Measurements from ENCODE around the gene NRP1. TPM values are rescaled to one million over a fixed set of nuclear protein-coding genes. Genes with fewer than 3 reads are reported as not detected.

Gene NRP1
- polyA plus RNA-seq, 6 donors from 2014 or later = not detected

DNA sequence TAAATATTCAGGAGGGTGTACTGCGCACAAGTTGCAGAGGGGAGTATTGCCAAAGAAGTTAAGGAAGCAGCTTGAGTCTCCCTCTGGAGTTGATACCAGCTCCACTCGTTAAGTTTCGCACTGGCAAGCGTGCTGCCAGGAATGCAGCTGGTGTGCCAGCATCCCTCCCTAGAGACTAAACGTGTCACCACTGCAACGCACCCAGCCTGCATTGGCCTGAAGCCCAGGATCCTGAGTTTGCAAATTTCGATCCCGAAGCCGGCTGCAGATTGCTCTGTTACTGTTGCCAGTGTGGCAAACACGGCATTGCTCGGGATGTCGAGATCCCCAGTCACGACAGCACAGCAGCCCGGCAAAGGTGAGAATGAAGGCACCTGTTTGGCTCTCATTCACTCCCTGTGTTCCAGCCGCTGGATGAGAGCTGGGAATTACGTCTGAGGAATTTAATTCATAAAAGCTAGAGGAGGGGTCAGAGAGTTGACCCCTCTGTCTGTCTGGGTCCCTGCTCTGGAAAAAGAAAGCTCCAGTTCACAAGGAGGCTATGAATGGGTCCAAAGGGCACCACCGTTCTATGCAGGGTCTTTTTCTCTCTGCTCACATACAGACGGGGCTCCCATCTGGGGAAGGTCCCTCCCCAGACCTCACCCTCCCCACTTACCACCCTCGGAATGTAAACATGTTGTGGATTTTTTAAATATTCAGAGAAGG, 61.0 kb downstream of the NRP1 start:
- no peak overlapping the region for H3K27ac Mint-ChIP-seq
- H3K4me3 Mint-ChIP-seq = no peak overlapping the region
- no peaks in the 10 kb centered on the region for H3K9me3 Mint-ChIP-seq
- no peaks in the 10 kb centered on the region for H3K4me1 Mint-ChIP-seq
- DNase-seq (no peak), ATAC-seq (ENCODE audit: low read depth in 2 of 2) (no peak)
- H3K36me3 Mint-ChIP-seq = no peaks in the 10 kb centered on the region
- H3K27me3 Mint-ChIP-seq = peaks cover 0 to 12% (median 0%) of the 10 kb centered on the region in 3 donors

DNA sequence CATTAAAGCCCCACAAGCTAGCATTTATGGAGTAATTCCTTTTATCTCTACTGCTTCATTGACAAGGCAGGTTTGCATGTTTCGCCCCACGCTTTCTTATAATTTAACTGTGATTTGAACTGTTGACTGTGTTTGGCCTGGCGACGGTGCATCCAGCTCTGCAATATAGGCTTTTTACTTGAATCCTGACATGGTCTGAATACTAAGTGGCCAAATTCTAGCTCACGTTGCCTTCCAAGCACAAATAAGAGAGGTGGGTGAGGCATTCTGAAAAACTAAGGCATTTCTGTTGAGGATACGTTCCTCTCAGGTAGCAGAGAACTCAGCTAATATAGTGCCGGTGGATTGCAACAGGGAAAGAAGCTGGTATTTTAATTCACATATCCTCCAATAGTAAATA, 61.8 kb downstream of the NRP1 start:
- no peak for DNase-seq
- no peaks in the 10 kb centered on the region for H3K4me1 Mint-ChIP-seq
- H3K4me3 Mint-ChIP-seq = no peak overlapping the region
- peaks cover 0 to 8% (median 0%) of the 10 kb centered on the region in 3 donors for H3K27me3 Mint-ChIP-seq
- no peaks in the 10 kb centered on the region for H3K36me3 Mint-ChIP-seq
- no peak overlapping the region for H3K27ac Mint-ChIP-seq
- no peaks in the 10 kb centered on the region for H3K9me3 Mint-ChIP-seq
- ATAC-seq (ENCODE audit: low read depth in 2 of 2) = no peak

DNA sequence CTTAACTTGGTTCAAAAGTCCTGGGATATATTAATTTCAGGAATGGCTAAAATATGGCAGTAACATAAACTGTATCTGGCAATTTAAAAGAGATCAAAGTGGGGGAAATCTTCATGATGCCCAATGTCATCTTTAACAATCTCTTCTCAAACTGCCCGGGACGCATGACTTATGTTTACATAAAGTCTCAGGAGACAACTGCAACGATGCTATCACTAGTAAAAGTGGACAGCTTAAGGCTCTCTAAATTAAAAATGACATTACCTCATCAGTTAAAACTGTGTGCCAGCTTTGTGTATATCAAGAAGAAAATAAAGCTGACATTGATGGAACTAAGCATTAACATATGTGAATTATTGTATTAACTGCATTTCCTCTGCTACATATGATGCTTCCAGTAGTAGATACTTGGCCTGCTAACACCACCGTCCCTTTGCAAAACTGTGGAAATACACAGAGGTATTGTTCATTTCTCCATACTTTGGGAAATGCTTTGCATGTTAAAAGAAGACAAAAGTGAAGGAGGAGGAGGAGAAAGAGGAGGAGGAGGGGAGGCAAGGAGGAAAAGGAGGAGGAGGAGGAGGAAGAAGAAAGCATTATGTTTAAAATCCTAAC, 62.4 kb downstream of the NRP1 start:
- H3K27ac Mint-ChIP-seq = no peak overlapping the region
- no peak for ATAC-seq (ENCODE audit: low read depth in 2 of 2)
- H3K4me1 Mint-ChIP-seq = no peaks in the 10 kb centered on the region
- no peak overlapping the region for H3K4me3 Mint-ChIP-seq
- H3K27me3 Mint-ChIP-seq = peaks cover 0 to 8% (median 0%) of the 10 kb centered on the region in 3 donors
- no peak for DNase-seq
- H3K36me3 Mint-ChIP-seq = no peaks in the 10 kb centered on the region
- H3K9me3 Mint-ChIP-seq = no peaks in the 10 kb centered on the region

DNA sequence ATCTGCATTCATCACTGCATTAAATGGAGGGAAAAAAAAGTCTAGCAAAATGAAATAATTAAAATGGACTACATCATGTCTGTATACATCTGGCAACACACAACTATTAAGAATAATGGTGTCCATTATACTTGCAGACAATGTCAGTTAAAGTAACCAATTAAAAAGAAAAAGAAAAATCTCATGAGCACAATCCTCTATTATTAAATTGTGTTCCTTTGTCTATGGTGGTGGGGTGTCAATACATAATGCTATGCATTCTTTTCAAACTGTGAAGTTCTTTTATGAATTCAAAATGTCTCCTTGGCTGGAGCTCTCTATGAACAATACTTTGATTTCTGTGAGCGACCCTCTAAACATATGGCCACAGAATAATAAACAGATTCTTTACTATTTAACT, 63.5 kb downstream of the NRP1 start:
- no peaks in the 10 kb centered on the region for H3K9me3 Mint-ChIP-seq
- ATAC-seq (ENCODE audit: low read depth in 2 of 2) (no peak), DNase-seq (no peak)
- H3K4me3 Mint-ChIP-seq = no peak overlapping the region
- H3K4me1 Mint-ChIP-seq = no peaks in the 10 kb centered on the region
- no peaks in the 10 kb centered on the region for H3K36me3 Mint-ChIP-seq
- no peak overlapping the region for H3K27ac Mint-ChIP-seq
- H3K27me3 Mint-ChIP-seq = peaks cover 0 to 8% (median 0%) of the 10 kb centered on the region in 3 donors

DNA sequence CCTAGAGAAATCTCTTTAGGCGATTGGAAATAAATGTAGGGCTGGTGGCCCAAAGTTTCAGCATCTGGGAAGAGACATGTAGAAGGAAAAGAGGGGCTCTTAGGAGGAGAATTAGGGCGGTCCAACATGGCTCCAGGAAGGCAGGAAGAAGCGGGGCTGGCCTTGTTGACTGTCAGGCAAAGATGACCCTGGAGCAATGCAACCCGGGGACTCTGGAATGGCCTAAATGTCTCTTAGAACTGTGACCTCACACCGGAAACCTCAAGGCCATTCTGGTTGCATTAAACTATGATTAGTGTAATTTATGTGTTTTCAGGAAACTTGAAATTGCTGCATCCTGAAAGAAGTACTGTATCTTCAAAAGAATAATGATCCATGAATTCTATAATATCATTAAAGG, 66.8 kb downstream of the NRP1 start:
- Mint-ChIP-seq H3K9me3 (no peaks in the 10 kb centered on the region), H3K27me3 (peaks cover 0 to 8% (median 0%) of the 10 kb centered on the region in 3 donors), H3K36me3 (no peaks in the 10 kb centered on the region), H3K4me3 (no peak overlapping the region), H3K27ac (no peak overlapping the region), H3K4me1 (no peaks in the 10 kb centered on the region)
- ATAC-seq (ENCODE audit: low read depth in 2 of 2) = no peak
- no peak for DNase-seq

DNA sequence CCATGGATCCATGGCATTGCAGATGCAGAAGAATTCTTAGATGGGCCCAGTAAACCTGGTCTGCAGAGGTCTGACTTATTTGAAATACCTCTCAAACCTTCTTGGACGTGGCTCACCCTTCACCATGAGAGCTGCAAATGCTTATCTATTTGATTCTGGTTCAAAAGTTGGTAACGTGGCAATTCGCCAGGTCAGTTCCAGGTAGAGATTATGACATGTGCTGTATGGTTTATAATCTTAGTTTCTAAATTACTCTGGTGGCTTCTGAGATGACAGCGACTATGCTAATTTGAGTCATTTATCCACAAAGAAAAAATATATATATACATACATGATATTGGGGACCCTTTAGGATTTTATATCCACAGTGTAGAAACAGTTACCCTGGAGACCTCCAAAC, 68.8 kb downstream of the NRP1 start:
- H3K36me3 Mint-ChIP-seq = no peaks in the 10 kb centered on the region
- H3K27me3 Mint-ChIP-seq = peaks cover 0 to 4% (median 0%) of the 10 kb centered on the region in 3 donors
- no peaks in the 10 kb centered on the region for H3K4me1 Mint-ChIP-seq
- H3K9me3 Mint-ChIP-seq = peaks cover 0 to 1% (median 0%) of the 10 kb centered on the region in 7 donors
- H3K4me3 Mint-ChIP-seq = no peak overlapping the region
- no peak overlapping the region for H3K27ac Mint-ChIP-seq
- ATAC-seq (ENCODE audit: low read depth in 2 of 2) = no peak
- DNase-seq = no peak

DNA sequence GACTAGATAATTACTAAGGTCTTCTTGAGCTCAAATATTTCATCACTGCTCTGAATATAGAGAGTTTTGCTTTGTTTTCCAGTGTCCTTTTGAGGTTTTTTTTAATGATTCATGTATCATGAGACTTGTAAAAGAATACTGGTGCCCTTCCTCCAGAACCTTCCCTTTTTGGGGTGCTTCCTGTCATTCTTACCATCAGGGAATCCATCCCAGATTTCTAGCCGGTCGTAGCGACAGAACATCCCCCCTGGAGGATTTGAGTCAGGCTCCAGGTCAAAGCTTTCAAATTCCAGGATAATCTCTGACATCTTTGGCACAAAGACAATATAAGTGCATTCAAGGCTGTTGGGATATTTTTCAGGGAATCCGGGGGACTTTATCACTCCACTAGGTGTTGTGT, 71.0 kb downstream of the NRP1 start:
- Mint-ChIP-seq H3K27me3 (peaks cover 0 to 4% (median 0%) of the 10 kb centered on the region in 3 donors), H3K36me3 (no peaks in the 10 kb centered on the region), H3K4me1 (no peaks in the 10 kb centered on the region), H3K4me3 (no peak overlapping the region), H3K9me3 (peaks cover 0 to 2% (median 0%) of the 10 kb centered on the region in 7 donors), H3K27ac (no peak overlapping the region)
- DNase-seq (no peak), ATAC-seq (ENCODE audit: low read depth in 2 of 2) (no peak)

DNA sequence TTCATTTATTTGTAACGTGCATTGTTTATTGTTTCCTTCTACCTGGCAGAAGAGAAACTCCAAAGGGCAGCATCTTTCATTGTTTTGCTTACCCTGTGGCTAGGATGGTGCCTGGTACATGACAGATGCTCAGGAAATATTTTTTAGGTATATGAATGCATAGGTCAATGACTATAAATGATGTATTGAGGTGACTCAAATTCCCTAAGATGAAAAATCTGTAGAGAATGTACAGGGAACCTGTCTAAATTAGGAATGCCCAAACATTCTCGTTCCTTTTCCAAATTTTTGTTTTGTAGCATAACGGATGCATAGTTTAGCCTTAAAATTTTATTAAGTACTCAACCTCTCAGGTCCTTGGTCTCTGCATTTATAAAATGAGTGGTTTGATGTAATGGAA, 71.6 kb downstream of the NRP1 start:
- H3K4me1 Mint-ChIP-seq = no peaks in the 10 kb centered on the region
- H3K27ac Mint-ChIP-seq = no peak overlapping the region

DNA sequence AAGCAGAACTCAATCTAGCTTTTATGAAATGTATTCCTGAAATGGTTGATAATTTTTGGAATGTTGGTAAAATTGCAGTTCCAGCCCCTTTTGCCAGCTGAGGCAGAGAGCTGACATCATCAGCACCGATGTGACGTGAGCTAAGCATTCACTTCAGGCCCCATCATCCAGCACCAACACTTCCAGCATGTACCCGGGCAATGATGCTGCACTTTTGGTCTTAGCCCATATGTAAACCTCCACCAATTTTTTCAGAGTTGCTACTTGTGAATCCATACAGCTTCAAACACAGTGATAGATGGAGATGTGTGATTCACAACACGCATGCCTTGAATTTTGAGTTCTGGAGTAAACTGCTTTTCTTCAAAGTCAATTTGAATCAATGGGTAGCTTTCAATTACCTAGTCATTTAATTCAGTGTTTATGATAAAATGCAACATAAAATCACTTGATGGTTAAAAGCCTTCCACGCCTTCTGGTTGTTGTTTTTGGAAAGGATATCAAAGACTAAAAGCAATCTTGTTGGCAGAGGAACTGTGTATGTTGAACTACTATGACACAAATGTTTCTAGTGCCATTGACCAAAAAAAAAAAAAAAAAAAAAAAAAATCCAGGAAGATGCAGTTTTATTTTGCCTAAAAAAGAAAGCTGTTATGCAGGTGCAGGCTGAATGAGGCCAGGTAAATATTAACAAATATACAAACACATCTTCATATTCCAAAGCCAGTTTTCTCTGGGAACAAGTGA, 73.9 kb downstream of the NRP1 start:
- no peak overlapping the region for H3K4me3 Mint-ChIP-seq
- H3K27me3 Mint-ChIP-seq = peaks cover 0 to 4% (median 0%) of the 10 kb centered on the region in 3 donors
- H3K27ac Mint-ChIP-seq = no peak overlapping the region
- DNase-seq = no peak
- H3K4me1 Mint-ChIP-seq = no peaks in the 10 kb centered on the region
- ATAC-seq (ENCODE audit: low read depth in 2 of 2) = no peak
- H3K9me3 Mint-ChIP-seq = peaks cover 0 to 2% (median 0%) of the 10 kb centered on the region in 7 donors
- H3K36me3 Mint-ChIP-seq = no peaks in the 10 kb centered on the region

More for the DNA sequence above, 71.6 kb downstream of the NRP1 start:
- ATAC-seq (ENCODE audit: low read depth in 2 of 2) (no peak), DNase-seq (no peak)
- Mint-ChIP-seq H3K36me3 (no peaks in the 10 kb centered on the region), H3K27me3 (peaks cover 0 to 4% (median 0%) of the 10 kb centered on the region in 3 donors), H3K4me3 (no peak overlapping the region), H3K9me3 (peaks cover 0 to 2% (median 0%) of the 10 kb centered on the region in 7 donors)

DNA sequence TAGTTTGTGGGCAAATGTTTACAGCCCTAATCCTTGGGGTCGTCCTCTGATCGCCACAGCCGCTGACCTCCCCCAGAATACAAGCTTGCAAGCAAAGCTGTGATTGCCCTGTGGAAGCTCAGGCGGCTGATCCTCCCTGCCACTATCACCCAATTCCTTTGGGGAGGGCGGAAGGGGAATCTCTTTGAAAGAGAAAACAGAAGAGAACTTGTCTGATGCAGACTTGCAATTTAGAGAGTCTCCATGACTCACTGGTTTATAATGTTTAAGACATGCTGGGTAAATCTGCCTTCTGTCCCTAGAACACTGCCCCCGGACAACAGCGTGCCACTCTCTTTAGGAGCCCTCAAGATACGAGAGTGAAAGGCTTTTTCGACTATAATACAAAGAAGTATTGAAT, 75.5 kb downstream of the NRP1 start:
- no peak for ATAC-seq (ENCODE audit: low read depth in 2 of 2)
- no peak overlapping the region for H3K27ac Mint-ChIP-seq

DNA sequence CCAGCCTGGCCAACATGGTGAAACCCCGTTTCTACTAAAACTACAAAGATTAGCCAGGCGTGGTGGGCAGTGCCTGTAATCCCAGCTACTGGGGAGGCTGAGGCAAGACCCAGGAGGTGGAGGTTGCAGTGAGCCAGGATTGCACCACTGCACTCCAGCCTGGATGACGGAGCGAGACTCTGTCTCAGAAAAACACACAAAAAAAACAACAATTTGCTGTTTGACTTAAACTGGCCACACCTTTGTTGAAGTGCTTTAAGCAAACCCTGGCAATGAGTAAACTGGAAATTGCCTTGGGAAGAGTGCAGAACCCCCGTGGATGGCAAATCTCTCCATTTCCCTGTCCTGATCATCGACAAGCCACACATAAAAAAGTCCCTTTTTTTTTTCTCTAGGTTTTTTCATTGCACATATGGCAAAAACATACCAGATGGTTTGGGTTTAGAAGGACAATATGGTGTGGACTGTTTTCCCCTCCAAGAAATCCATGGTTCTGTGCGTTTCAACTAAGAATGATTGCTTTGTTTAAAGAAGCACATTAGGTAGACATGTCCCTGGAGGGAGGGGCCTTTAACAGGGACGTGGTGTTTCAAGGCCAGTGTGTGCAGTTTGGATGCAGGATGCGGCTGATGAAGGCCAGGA, 76.9 kb downstream of the NRP1 start:
- no peaks in the 10 kb centered on the region for H3K4me1 Mint-ChIP-seq
- peaks cover 0 to 2% (median 0%) of the 10 kb centered on the region in 3 donors for H3K27me3 Mint-ChIP-seq
- DNase-seq = no peak
- H3K27ac Mint-ChIP-seq = no peak overlapping the region
- H3K9me3 Mint-ChIP-seq = peaks cover 0 to 2% (median 0%) of the 10 kb centered on the region in 7 donors
- H3K4me3 Mint-ChIP-seq = no peak overlapping the region
- ATAC-seq (ENCODE audit: low read depth in 2 of 2) = no peak
- no peaks in the 10 kb centered on the region for H3K36me3 Mint-ChIP-seq

More for the DNA sequence above, 75.5 kb downstream of the NRP1 start:
- no peak overlapping the region for H3K4me3 Mint-ChIP-seq
- peaks cover 0 to 2% (median 0%) of the 10 kb centered on the region in 7 donors for H3K9me3 Mint-ChIP-seq
- no peaks in the 10 kb centered on the region for H3K27me3 Mint-ChIP-seq
- no peaks in the 10 kb centered on the region for H3K4me1 Mint-ChIP-seq
- H3K36me3 Mint-ChIP-seq = no peaks in the 10 kb centered on the region
- no peak for DNase-seq

DNA sequence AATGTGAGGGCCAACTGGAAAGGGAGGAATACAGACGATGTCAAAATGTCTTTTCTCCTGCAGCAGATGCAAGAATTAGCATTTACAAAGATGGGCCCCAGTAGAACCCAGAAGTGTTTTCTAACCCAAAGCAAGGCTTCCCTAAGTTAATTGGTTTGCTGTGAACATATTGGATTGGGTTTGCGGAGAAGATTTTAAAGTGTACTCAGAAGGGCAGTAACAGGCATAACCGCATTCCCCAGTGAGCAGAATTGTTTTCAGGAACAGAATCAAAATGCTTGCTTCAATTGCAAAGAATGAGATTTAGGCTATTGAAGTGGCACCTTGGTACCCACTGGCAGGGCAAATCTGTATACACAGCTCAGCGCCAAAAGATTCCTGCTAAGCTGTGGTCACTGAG, 78.0 kb downstream of the NRP1 start:
- ATAC-seq (ENCODE audit: low read depth in 2 of 2) (no peak), DNase-seq (no peak)
- no peaks in the 10 kb centered on the region for H3K36me3 Mint-ChIP-seq
- peaks cover 0 to 4% (median 0%) of the 10 kb centered on the region in 3 donors for H3K27me3 Mint-ChIP-seq
- H3K9me3 Mint-ChIP-seq = peaks cover 0 to 2% (median 0%) of the 10 kb centered on the region in 7 donors
- no peak overlapping the region for H3K27ac Mint-ChIP-seq
- no peaks in the 10 kb centered on the region for H3K4me1 Mint-ChIP-seq
- H3K4me3 Mint-ChIP-seq = no peak overlapping the region

DNA sequence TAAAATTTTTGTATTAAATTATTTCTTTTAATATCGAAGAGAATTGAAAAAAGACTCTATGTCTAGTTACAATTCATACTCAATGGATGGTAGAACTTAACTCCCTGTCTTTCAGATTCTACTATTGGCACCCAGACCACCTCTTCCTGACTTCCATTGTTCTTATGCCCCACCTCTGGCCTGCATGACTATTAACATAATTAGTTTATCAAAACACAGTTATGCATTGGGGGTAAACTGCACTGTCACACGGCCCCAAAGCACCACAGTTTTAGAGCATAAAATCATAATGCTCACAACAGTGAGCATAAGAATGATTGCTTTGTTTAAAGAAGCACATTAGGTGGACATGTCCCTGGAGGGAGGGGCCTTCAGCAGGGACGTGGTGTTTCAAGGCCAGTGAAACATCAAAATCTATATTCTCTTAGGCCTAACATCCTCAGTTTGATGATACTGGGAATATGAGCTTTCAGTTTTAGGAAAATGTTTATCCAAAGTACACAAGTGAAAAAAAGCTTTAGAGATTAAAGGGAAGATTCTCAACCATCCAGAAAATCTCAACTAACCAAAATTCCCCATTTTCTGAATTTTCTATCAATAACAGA, 79.8 kb downstream of the NRP1 start:
- peaks cover 1 to 9% (median 4%) of the 10 kb centered on the region in 7 donors for H3K9me3 Mint-ChIP-seq
- no peak overlapping the region for H3K27ac Mint-ChIP-seq
- H3K27me3 Mint-ChIP-seq = peaks cover 0 to 4% (median 0%) of the 10 kb centered on the region in 3 donors
- ATAC-seq (ENCODE audit: low read depth in 2 of 2) (no peak), DNase-seq (no peak)
- no peaks in the 10 kb centered on the region for H3K36me3 Mint-ChIP-seq
- H3K4me3 Mint-ChIP-seq = no peak overlapping the region
- no peaks in the 10 kb centered on the region for H3K4me1 Mint-ChIP-seq
